ENCODE measurements around the gene TMEM131L.
"Not testable (repeated sequence)": the region's sequence is repeated elsewhere in the genome, so short reads cannot be mapped to it uniquely, and the experiment has no call there.

The TMEM131L gene, protein sequence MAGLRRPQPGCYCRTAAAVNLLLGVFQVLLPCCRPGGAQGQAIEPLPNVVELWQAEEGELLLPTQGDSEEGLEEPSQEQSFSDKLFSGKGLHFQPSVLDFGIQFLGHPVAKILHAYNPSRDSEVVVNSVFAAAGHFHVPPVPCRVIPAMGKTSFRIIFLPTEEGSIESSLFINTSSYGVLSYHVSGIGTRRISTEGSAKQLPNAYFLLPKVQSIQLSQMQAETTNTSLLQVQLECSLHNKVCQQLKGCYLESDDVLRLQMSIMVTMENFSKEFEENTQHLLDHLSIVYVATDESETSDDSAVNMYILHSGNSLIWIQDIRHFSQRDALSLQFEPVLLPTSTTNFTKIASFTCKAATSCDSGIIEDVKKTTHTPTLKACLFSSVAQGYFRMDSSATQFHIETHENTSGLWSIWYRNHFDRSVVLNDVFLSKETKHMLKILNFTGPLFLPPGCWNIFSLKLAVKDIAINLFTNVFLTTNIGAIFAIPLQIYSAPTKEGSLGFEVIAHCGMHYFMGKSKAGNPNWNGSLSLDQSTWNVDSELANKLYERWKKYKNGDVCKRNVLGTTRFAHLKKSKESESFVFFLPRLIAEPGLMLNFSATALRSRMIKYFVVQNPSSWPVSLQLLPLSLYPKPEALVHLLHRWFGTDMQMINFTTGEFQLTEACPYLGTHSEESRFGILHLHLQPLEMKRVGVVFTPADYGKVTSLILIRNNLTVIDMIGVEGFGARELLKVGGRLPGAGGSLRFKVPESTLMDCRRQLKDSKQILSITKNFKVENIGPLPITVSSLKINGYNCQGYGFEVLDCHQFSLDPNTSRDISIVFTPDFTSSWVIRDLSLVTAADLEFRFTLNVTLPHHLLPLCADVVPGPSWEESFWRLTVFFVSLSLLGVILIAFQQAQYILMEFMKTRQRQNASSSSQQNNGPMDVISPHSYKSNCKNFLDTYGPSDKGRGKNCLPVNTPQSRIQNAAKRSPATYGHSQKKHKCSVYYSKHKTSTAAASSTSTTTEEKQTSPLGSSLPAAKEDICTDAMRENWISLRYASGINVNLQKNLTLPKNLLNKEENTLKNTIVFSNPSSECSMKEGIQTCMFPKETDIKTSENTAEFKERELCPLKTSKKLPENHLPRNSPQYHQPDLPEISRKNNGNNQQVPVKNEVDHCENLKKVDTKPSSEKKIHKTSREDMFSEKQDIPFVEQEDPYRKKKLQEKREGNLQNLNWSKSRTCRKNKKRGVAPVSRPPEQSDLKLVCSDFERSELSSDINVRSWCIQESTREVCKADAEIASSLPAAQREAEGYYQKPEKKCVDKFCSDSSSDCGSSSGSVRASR (N-terminal part only)

GRCh38 chr4:153466081-153466948 is at the start of gene TMEM131L:
Gene TMEM131L, plus strand, starts transcription at chr4:153466360. Its CDS starts 38 bp downstream, at chr4:153466398.
- DNase-seq = peak; percentile 83

- DNase-seq = not testable (repeated sequence)
Observed at GRCh38 chr4:153416456-153416855, 49.7 kb upstream of the TMEM131L start.

GRCh38 chr4:153418121-153418520 is 48.0 kb upstream of the TMEM131L start:
- no peak for DNase-seq

- DNase-seq = no peak
Observed at GRCh38 chr4:153418558-153418957, 47.6 kb upstream of the TMEM131L start.

DNA sequence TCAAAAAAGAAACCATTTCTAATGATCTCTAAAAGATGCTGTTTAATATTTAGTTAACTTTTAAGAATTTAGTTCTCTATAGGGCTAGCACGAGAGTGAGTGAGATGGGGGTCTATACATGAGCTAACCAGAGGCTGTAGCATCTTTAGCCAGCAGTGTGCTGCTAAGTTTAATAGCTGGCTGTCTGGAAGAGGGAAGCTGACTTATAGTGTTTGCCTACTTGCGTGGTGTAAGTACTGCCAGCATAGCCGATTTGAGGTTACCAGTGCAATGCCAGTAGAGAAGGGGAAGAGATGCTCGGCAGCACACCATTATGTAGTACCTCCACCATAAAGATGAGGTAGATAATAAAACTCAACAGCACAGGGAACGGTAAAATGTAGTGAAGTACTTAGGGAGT is 47.1 kb upstream of the TMEM131L start:
- no peak for DNase-seq

GRCh38 chr4:153419673-153420278 is 46.4 kb upstream of the TMEM131L start:
- no peak for DNase-seq

DNA sequence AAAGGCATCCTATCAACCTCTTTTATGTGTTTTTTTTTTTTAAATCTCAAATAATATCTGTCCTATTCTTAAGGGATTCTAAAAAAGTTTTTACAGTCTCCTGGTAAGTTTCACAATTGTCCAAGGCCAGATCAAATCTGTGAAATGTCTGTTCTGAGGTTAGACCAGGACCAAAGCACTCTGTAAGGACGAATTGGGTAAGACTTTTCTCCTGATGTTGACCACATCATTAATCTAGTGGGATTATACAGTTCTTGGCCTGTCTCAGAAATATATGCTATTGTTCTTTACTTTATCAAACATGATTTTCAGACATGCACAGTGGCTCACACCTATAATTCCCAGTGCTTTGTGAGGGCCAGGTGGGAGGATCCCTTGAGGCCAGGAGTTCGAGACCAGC is 45.8 kb upstream of the TMEM131L start:
- DNase-seq = no peak

- no peak for DNase-seq
Observed at GRCh38 chr4:153421941-153422340, 44.2 kb upstream of the TMEM131L start.

- DNase-seq = peak; percentile 57
Observed at GRCh38 chr4:153426207-153426885, 39.8 kb upstream of the TMEM131L start.

DNA sequence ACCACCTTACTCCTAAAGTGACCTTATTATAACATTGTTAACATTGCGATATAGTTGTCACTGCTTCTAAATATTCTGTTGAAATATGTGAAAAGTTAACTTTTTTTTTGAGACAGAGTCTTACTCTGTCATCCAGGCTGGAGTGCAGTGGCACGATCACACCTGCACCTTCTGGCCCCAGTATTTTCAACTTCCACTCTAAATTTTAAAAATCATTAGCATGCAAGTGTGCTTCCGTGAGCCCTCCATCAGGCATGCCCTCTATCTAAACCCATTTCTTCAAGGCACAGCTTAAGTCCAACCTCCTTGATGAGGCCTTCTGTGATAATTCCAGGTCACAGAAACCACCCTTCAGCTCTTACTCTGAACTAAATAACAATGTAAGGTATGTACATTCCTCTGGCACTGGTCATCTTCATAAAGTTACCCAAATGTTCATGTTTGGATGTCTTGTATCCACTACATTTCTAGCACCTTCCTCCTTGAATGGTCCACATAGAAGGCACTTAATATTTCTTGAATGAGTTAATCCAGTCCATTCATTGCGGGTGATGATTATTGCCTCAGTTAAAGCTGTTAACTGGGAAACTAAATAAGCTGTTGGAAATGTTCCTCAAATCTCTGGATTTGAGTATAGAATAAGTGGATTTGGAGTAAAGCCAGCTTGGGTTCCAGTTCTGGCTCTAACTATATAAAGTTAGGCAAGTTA is 38.6 kb upstream of the TMEM131L start:
- no peak for DNase-seq

GRCh38 chr4:153428941-153429475 is 37.2 kb upstream of the TMEM131L start:
- DNase-seq = peak; percentile 32

- DNase-seq = peak; percentile 87
Observed at GRCh38 chr4:153432965-153433753, 33.0 kb upstream of the TMEM131L start.

DNA sequence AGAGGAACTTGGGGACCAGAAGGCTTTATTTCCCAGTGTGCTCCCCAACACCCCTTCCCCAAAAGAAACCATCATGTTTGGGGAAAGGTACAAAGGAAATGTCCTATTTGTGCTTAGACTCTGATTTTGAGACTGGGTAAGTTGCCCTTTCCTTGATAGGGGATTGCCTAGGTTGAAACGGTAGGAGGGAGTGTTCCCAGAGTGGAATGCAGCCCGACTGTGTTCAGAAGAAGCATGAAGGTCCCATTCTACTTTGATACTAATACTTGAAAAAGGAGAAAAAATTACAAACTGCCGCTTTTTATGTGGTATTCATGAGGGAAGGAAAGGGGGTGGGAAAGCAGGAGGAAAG is 32.4 kb upstream of the TMEM131L start:
- DNase-seq = no peak

DNA sequence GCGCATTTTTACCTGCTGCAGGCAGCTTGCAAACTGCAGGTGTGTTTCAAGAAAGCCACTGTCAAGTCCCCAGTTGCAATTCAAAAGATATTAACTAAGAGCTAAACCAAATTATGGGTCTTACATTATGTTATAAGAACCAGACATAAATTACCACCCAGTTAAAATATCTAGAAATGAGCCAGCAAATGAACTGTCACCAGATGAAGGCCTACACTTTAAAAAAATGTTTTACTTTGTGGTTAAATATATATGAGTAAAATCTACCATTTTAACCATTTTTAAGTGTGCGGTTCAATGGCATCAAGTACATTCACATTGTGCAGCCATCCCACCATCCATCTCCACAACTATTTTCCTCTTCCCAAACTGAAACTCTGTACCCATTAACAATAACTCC is 32.0 kb upstream of the TMEM131L start:
- DNase-seq = no peak

DNA sequence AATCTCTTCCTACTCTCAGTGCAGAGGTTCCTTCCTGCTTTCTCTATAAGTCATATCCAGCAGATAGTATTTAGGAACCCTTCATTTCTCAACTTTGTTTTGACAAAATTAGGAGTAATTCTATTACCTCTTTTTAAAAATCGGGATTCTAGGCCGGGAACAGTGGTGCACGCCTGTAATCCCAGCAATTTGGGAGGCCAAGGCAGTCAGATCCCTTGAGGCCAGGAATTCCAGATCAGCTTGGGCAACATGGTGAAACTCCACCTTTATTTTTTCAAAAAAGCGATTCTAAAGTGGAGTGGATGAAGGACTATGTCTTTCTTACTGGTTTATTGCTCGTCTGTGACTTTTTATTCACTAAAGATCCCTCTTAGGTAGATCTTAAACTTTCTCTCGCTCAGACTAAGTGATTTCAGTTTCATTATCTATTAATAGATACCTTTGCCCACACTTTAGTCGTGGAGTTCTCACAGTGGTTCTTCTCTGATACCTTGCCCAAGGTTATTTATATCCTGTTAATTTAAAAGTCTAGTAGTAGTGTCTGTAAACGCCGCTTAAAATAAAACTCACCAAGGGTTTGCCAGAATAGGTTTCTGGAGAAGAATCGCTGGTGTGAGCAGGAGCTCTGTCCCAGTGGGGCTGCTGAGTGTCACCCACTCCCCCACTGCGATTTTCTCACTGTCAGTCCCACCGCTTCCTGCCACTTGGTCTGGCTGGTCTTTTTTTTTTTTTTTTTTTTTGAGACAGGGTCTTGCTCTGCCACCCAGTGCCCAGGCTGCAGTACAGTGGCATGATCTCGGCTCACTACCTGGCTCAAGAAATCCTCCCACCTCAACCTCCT is 27.0 kb upstream of the TMEM131L start:
- DNase-seq = peak; percentile 71

- no peak for DNase-seq
Observed at GRCh38 chr4:153439831-153440230, 26.3 kb upstream of the TMEM131L start.

DNA sequence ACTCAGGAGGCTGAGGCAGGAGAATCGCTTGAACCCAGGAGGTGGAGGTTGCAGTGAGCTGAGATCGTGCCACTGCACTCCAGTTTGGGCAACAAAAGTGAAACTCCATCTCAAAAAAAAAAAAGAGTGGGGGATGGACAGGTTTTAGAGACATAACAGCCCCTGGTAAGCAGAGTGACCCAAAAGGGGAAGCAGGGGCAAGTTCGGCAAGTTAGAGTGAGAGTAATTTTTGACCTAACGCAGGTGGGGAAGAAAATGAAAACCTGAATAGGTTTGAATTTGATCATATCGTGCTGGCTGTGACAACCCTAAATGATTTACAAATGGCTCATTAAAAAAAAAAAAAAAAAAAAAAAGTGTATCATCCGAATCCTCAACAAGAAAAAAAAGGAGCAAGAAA is 25.7 kb upstream of the TMEM131L start:
- no peak for DNase-seq
